K562 (cell line): ENCODE data around the gene BRPF1. TPM values are rescaled to one million over a fixed set of nuclear protein-coding genes. Genes with fewer than 3 reads are reported as not detected.

Experiments
- ATAC-seq: fragments of 200-7000 bp; cut with Tn5 transposase; 3 replicates; pipeline ENCODE4 v1.9.1; 2020; ENCODE audit warnings: moderate library complexity
- BruUV-seq: library from RNA; stranded (reverse); fragments of 400-500 nt; replicated peaks from 2 replicates; lab custom pipeline; 2021; lab: Mats Ljungman, UMichigan
- CTCF ChIA-PET: fragments of 300-600 bp; formaldehyde crosslinking; extraction: SDS; loops from one replicate; lab custom pipeline; 2021; ENCODE audit warnings: low intra/inter-chr PET ratio; lab: Yijun Ruan, JAX
- POLR2A ChIA-PET: fragments of 300-600, 350-650 bp; sonication (Branson Sonifier 250); formaldehyde crosslinking; extraction: SDS; loops from one replicate; lab custom pipeline; 2021; ENCODE audit warnings: antibody characterized with exemption, inconsistent platforms; lab: Yijun Ruan, JAX
- DNase-seq, 4 experiments: peaks; one replicate each; pipeline versions ENCODE4 v3.0.0 to v3.0.0-alpha.2; 2011 to 2018; ENCODE audit warnings: low spot score in 3 of 4, mixed read lengths in 3 of 4; ENCODE audit errors: extremely low read depth in 1 of 4
- FAIRE-seq: peaks from 2 replicates; lab custom pipeline; 2011; peaks lifted over from hg19 to GRCh38; lab: Jason Lieb, UNC
- H2AFZ ChIP-seq: 2 replicates; pipeline ENCODE4 v1.6.0; 2011; ENCODE audit warnings: low read depth, low read length, control low read depth, inconsistent platforms
- H3K27ac ChIP-seq: fragments of 200-600 bp; 3 replicates; pipeline ENCODE4 v1.8.0; 2011; ENCODE audit warnings: low read depth, mild to moderate bottlenecking, control low read depth, inconsistent platforms, low read length, moderate library complexity, mixed read lengths; ENCODE audit errors: extremely low read depth
- H3K27me3 ChIP-seq, 2 experiments: fragments of 300-600 bp in 1 of 2; 2 replicates in 1 of 2; 3 replicates in 1 of 2; pipeline versions ENCODE4 v1.6.0 to v1.8.0; 2011; ENCODE audit warnings: inconsistent platforms in 2 of 2, low read length in 2 of 2, mild to moderate bottlenecking in 1 of 2, mixed read lengths in 1 of 2, moderate library complexity in 1 of 2; ENCODE audit not compliant: control insufficient read depth in 2 of 2, insufficient read depth in 2 of 2
- H3K36me3 ChIP-seq: fragments of 300-600 bp; 3 replicates; pipeline ENCODE4 v1.8.0; 2011; ENCODE audit warnings: mild to moderate bottlenecking, low read length, inconsistent platforms; ENCODE audit not compliant: control insufficient read depth, insufficient read depth
- H3K4me1 ChIP-seq, 2 experiments: fragments of 200-600 bp in 1 of 2; replicated peaks in 1 of 2; 2 replicates in 1 of 2; 3 replicates in 1 of 2; pipeline versions ENCODE4 v1.5.1 to v1.8.0; 2011; ENCODE audit warnings: inconsistent platforms in 2 of 2, low read length in 2 of 2, mild to moderate bottlenecking in 1 of 2, mixed read lengths in 1 of 2, moderate library complexity in 1 of 2; ENCODE audit not compliant: control insufficient read depth in 2 of 2, insufficient read depth in 2 of 2
- H3K4me2 ChIP-seq: 2 replicates; pipeline ENCODE4 v1.6.1; 2011; ENCODE audit warnings: low read length, control low read depth, inconsistent platforms, mixed read lengths; ENCODE audit not compliant: insufficient read depth
- H3K4me3 ChIP-seq: fragments of 200-600 bp; sonication (generic), shearing (Covaris generic); 2 replicates; pipeline ENCODE4 v1.5.1; 2016; ENCODE audit warnings: control low read depth, inconsistent platforms
- H3K79me2 ChIP-seq: fragments of 200-600 bp; 3 replicates; pipeline ENCODE4 v1.8.0; 2011; ENCODE audit warnings: low read length, inconsistent platforms; ENCODE audit not compliant: control insufficient read depth, insufficient read depth
- H3K9ac ChIP-seq, 2 experiments: 2 replicates each; pipeline versions ENCODE4 v1.6.0 to v1.6.1; 2011; ENCODE audit warnings: low read depth in 2 of 2, low read length in 2 of 2, control low read depth in 1 of 2, inconsistent platforms in 1 of 2, mild to moderate bottlenecking in 1 of 2, mixed read lengths in 1 of 2; ENCODE audit not compliant: insufficient read depth in 1 of 2
- H3K9me1 ChIP-seq: one replicate; pipeline ENCODE4 v1.6.0; 2011; ENCODE audit warnings: inconsistent platforms, mild to moderate bottlenecking, low read length, moderate library complexity; ENCODE audit not compliant: control insufficient read depth, insufficient read depth
- H3K9me3 ChIP-seq: replicated peaks from 2 replicates; pipeline ENCODE4 v1.5.1; 2011; ENCODE audit warnings: low read depth, low read length, inconsistent platforms; ENCODE audit not compliant: control insufficient read depth, insufficient read depth
- H4K20me1 ChIP-seq: replicated peaks from 2 replicates; pipeline ENCODE4 v1.6.1; 2011; ENCODE audit warnings: low read length, inconsistent platforms, mixed read lengths; ENCODE audit not compliant: control insufficient read depth, insufficient read depth
- BACH1 ChIP-seq: fragments of 200-800 bp; sonication (Bioruptor generic); IDR thresholded peaks from 2 replicates; pipeline ENCODE4 v1.6.1; 2016; ENCODE audit warnings: missing genetic modification characterization, missing compliant biosample characterization
- BMI1 ChIP-seq: fragments of 150-350 bp; IDR thresholded peaks from 2 replicates; pipeline ENCODE4 v1.6.1; 2014; ENCODE audit warnings: low read length
- CREM ChIP-seq: IDR thresholded peaks from 2 replicates; pipeline ENCODE4 v1.6.1; 2014; ENCODE audit warnings: antibody characterized with exemption, low read depth
- ETV6 ChIP-seq, 3 experiments: fragments of 150-350 bp in 1 of 3; sonication (generic) in 1 of 3; formaldehyde crosslinking in 1 of 3; IDR thresholded peaks; 2 replicates each; pipeline versions ENCODE4 v1.6.1 to v1.8.0; 2014 to 2022; ENCODE audit warnings: borderline replicate concordance in 2 of 3, low read depth in 2 of 3, antibody characterized with exemption in 1 of 3, low read length in 1 of 3, mild to moderate bottlenecking in 1 of 3, missing genetic modification reagents in 1 of 3
- HMGN3 ChIP-seq: IDR thresholded peaks from 2 replicates; pipeline ENCODE4 v1.6.1; 2011; ENCODE audit warnings: borderline replicate concordance, low read depth, mild to moderate bottlenecking, mixed read lengths, low read length; ENCODE audit not compliant: insufficient read length; ENCODE audit errors: extremely low read depth
- KDM4B ChIP-seq, 2 experiments: fragments of 450-650 bp in 1 of 2; sonication (generic) in 1 of 2; IDR thresholded peaks; 2 replicates each; pipeline ENCODE4 v1.6.1; 2016 to 2017; ENCODE audit warnings: borderline replicate concordance in 2 of 2, antibody characterized with exemption in 1 of 2, low read depth in 1 of 2, mild to moderate bottlenecking in 1 of 2
- REST ChIP-seq, 2 experiments: fragments of 450-650 bp; formaldehyde crosslinking in 1 of 2; IDR thresholded peaks; 2 replicates each; pipeline versions ENCODE4 v1.4.0 to v1.6.1; 2014 to 2020; ENCODE audit warnings: mild to moderate bottlenecking in 2 of 2, borderline replicate concordance in 1 of 2, low read depth in 1 of 2
- SREBF1 ChIP-seq: fragments of 150-350 bp; IDR thresholded peaks from 2 replicates; pipeline ENCODE4 v1.6.1; 2014; ENCODE audit warnings: antibody characterized with exemption, low read depth, low read length, borderline replicate concordance
- TFAM ChIP-seq: fragments of 250-450 bp; sonication (Bioruptor Pico); conservative IDR thresholded peaks from 2 replicates; pipeline ENCODE4 v1.5.0; 2021; ENCODE audit warnings: mild to moderate bottlenecking, moderate library complexity
- WHSC1 ChIP-seq: IDR thresholded peaks from one replicate; pipeline ENCODE4 v1.6.1; 2012; ENCODE audit warnings: low read length, control low read depth, inconsistent platforms
- ZNF274 ChIP-seq: IDR thresholded peaks from 2 replicates; pipeline ENCODE4 v1.6.1; 2011; ENCODE audit warnings: low read depth, mild to moderate bottlenecking, low read length, moderate library complexity, borderline replicate concordance
- WGBS: fragments of 100-300 bp; shearing (Covaris generic); methylation state at CpG from one replicate; pipeline ENCODE4 v1.1.6; 2016; ENCODE audit warnings: low coverage, mixed read lengths; ENCODE audit not compliant: insufficient coverage; ENCODE audit errors: missing lambda C conversion rate; 5-methylcytosine and 5-hydroxymethylcytosine counted together
- in situ Hi-C: fragments of 300-500 bp; cut with MboI; formaldehyde crosslinking; loops from 4 replicates; pipeline ENCODE4 v1.15.0; 2018; ENCODE audit warnings: inconsistent platforms, mixed read lengths
- intact Hi-C: fragments of 100-400 bp; cut with micrococcal nuclease; formaldehyde crosslinking; loops from 2 replicates; pipeline ENCODE4 v1.14.2; 2022
- polyA plus RNA-seq, 8 experiments: library from polyadenylated mRNA; depleted of rRNA in 4 of 8; stranded (reverse) in 5 of 8; unstranded in 3 of 8; fragments of >200 nt; fragmentation: Nextera tagmentation in 2 of 8; fragmentation: Illumina TruSeq in 1 of 8; extraction: Ambion mirVana in 2 of 8; extraction: Trizol in 1 of 8; gene quantifications; 2 replicates each; pipeline versions ENCODE4 v1.2.1 to v1.2.3, GENCODE V29; 2011 to 2014; ENCODE audit warnings: inconsistent platforms in 1 of 8, missing spikeins in 1 of 8
- total RNA-seq, 7 experiments: library from RNA; depleted of rRNA in 6 of 7; stranded (reverse); fragments of >200 nt in 6 of 7; fragmentation: Illumina TruSeq in 2 of 7; extraction: Trizol in 2 of 7; gene quantifications; 2 replicates each; pipeline versions ENCODE4 v1.2.1 to v1.2.3, GENCODE V29; 2011 to 2021; ENCODE audit warnings: low replicate concordance in 1 of 7

BRPF1 gene
- total and polyA plus RNA-seq, 9 of the 15 experiments (the other 6 are each of a cell fraction or from before 2014, with no cell fraction given), result 1.1 to 40.2 (median 23.5) TPM

GRCh38 chr3:9749645-9750555 is 18.4 kb downstream of the BRPF1 start, which contains the start of gene OGG1:
TSS of gene OGG1 (plus strand) at chr3:9749952. CDS start at chr3:9750287, 335 bp downstream.
- ATAC-seq (peak; percentile 98), DNase-seq (peak; percentile 99 to 100 (median 99)), FAIRE-seq (peak; percentile 97)
- peaks cover 70% of the 10 kb centered on the region for H3K36me3 ChIP-seq
- no peaks in the 10 kb centered on the region for H3K27me3 ChIP-seq
- no peaks in the 10 kb centered on the region for H3K9me1 ChIP-seq
- peaks cover 16% of the 10 kb centered on the region for H3K79me2 ChIP-seq
- in situ Hi-C loops, result no loop called here
- intact Hi-C loops, result loop anchor here (1.0 kb wide), 2 partner anchors 19 to 42 kb away; partner anchors contain the start of genes BRPF1 and TADA3
- under 1% methylated on average over 57 of the region's 60 CpGs for WGBS
- H3K4me3 ChIP-seq, result peak within 1 kb of the TSS; percentile 69
- peaks cover 12 to 31% of the 10 kb centered on the region in 2 experiments; a peak in 4 of 5 replicates for H3K4me1 ChIP-seq
- ChIA-PET CTCF (interaction anchor here (0.7 kb wide), 1 partner anchor 35 kb away, joined by 3 read pairs; no protein-coding TSS in a partner anchor), POLR2A (interaction anchor here (0.5 to 5.4 kb wide), 19 partner anchors 9 to 571 kb away, joined by 3 to 58 read pairs (median 4); partner anchors contain the start of genes ARPC4, BRPF1, EMC3 and MTMR14)
- H3K9me3 ChIP-seq, result no peaks in the 10 kb centered on the region
- BruUV-seq, result TSS peak; percentile 52
- H3K9ac ChIP-seq, result peak within 1 kb of the TSS; percentile 78 to 94
- H3K27ac ChIP-seq, result peak within 1 kb of the TSS; percentile 82
- peak within 1 kb of the TSS; percentile 95 for H3K4me2 ChIP-seq
- H2AFZ ChIP-seq, result peak within 1 kb of the TSS; percentile 95
- no peaks in the 10 kb centered on the region for H4K20me1 ChIP-seq
- TF ChIP-seq ZNF274 (no peak), TFAM (no peak), SREBF1 (no peak), BACH1 (tag) (no peak), BMI1 (no peak), WHSC1 (no peak), CREM (peak; percentile 65), HMGN3 (peak; percentile 68), KDM4B (IDR thresholded peaks at IDR 0.05; ENCODE audit: borderline replicate concordance in 2 of 2, low read depth in 1 of 2) (peak in 1 of 2 experiments; percentile 35; a peak in 1 of 4 replicates), ETV6 (IDR thresholded peaks at IDR 0.05; ENCODE audit: borderline replicate concordance in 1 of 2, low read depth in 2 of 2, low read length in 1 of 2) (no peak; a peak in 1 of 4 replicates), ETV6 (CRISPR knock-in tag; IDR thresholded peaks at IDR 0.05; ENCODE audit: borderline replicate concordance) (no peak), REST (IDR thresholded peaks at IDR 0.05; ENCODE audit: borderline replicate concordance) (peak; percentile 37; the same call in 1 of the 2 replicates), REST (CRISPR knock-in tag; IDR thresholded peaks at IDR 0.05; ENCODE audit: low read depth) (no peak)
